ENCODE measurements around the gene CNNM4.

The CNNM4 gene

GRCh38 chr2:96809216-96809882 is 48.6 kb downstream of the CNNM4 start:
- DNase-seq (ENCODE audit: insufficient read length, low spot score) (no peak), FAIRE-seq (no peak)

DNA sequence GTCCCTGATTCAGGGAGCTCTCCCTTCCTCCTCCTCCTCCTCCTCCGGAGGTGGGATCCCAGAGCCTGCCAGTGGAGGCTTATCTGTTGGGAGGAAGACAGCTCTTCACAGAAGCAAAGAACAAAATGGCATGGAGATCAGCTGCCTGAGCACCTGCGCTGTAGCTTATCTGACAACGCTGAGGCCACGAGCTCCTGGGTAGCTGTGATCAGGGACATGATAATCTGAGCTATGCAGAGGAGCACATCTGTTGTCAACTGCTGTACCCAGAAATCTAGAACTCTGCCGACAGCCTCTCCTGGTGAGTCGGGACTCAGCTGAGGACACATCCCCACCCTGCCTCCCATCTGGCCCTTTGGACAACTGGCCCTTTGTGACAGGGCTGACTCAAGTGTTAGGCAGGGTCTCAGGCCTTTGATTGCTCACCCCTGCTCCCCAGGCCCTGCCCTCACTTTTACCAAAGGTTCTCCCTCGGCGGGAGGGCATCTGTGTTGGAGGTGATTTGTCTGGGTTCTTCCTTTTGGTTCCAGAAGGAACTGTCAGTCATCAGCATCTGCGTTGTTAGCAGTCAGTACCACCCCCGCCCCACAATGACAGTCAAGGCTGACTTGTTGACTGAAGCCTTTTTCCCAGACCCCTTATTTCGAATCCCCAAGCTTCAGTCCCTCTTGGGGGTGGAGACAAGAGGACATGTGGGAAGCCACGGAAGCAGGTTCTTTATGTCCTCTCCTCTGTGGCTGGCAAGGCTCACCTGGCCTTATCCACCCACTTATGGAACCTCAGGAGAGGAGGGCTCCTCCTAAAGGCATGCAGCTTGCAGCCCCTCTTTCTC is 49.5 kb downstream of the CNNM4 start:
- FAIRE-seq, result no peak
- DNase-seq (ENCODE audit: insufficient read length, low spot score), result no peak

DNA sequence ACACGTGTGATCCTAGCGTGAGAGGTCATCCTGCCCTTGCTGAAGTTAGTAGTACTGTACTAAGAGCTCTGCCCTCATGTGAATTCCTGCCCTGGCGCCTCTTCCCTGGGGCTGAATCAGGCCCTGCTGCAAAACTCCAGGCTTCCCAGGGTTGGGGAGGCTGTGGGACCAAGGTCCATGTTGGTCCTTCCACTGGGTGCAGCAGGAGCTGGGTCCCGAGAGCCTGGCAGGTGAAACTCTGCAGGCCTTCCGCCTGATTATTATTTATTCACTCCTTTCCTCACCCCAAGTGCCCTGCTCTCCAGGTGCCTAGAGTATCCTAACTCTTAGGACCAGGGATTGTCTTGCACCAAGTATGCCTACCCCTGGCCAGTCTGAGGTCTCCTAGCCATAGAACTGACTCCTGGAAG is 50.1 kb downstream of the CNNM4 start:
- FAIRE-seq, result no peak

GRCh38 chr2:96811917-96812316 is 51.2 kb downstream of the CNNM4 start:
- DNase-seq (ENCODE audit: insufficient read length, low spot score), result no peak
- FAIRE-seq, result no peak

More for the DNA sequence above, 50.1 kb downstream of the CNNM4 start:
- no peak for DNase-seq (ENCODE audit: insufficient read length, low spot score)

DNA sequence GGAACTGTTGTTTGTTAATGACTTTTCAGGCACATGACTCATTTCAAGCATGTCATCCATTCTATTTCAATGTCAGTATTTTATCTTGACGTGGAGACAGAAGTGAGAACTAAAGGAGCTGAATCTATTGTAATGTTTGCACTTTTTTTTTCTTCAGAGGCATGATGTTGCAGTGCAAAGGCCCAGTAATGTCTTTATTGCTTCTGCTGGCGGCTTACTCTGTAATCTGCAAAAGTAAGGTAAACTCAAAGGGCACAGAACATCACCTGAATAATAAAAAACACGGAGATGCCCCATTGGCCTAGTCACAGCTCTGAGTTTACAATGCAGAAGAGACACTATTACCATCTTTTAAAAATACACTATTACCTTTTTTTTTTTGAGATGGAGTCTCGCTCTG is 53.0 kb downstream of the CNNM4 start:
- FAIRE-seq, result no peak
- no peak for DNase-seq (ENCODE audit: insufficient read length, low spot score)

- DNase-seq (ENCODE audit: insufficient read length, low spot score) (peak; percentile 57), FAIRE-seq (peak; percentile 85)
These were observed 54.8 kb downstream of the CNNM4 start for GRCh38 chr2:96815326-96816126.

DNA sequence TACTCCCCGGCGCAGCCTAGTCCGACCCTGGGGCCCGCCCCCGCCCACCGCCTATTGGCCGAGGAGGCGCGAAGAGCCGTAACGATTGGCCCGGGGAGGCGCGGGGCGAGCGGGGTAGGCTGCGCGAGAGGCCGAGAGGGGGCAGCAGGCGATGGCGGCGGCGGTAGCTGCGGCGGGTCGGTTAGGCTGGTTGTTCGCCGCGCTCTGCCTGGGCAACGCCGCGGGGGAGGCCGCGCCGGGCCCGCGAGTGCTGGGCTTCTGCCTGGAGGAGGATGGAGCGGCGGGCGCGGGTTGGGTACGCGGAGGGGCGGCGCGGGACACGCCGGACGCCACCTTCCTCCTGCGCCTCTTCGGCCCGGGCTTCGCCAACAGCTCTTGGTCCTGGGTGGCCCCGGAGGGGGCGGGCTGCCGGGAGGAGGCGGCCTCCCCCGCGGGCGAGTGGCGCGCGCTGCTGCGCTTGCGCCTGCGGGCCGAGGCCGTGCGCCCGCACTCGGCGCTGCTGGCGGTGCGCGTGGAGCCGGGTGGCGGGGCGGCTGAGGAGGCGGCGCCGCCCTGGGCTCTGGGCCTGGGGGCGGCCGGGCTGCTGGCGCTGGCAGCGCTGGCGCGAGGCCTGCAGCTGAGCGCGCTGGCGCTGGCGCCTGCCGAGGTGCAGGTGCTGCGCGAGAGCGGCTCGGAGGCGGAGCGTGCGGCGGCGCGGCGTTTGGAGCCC is 55.6 kb downstream of the CNNM4 start, which contains the start of gene CNNM3:
CNNM3 (plus strand) TSS at position 142 of the 709 bp plus-strand sequence; CDS start at position 152, 10 bp downstream.
- DNase-seq (ENCODE audit: insufficient read length, low spot score) (peak; percentile 99), FAIRE-seq (peak; percentile 74)

DNA sequence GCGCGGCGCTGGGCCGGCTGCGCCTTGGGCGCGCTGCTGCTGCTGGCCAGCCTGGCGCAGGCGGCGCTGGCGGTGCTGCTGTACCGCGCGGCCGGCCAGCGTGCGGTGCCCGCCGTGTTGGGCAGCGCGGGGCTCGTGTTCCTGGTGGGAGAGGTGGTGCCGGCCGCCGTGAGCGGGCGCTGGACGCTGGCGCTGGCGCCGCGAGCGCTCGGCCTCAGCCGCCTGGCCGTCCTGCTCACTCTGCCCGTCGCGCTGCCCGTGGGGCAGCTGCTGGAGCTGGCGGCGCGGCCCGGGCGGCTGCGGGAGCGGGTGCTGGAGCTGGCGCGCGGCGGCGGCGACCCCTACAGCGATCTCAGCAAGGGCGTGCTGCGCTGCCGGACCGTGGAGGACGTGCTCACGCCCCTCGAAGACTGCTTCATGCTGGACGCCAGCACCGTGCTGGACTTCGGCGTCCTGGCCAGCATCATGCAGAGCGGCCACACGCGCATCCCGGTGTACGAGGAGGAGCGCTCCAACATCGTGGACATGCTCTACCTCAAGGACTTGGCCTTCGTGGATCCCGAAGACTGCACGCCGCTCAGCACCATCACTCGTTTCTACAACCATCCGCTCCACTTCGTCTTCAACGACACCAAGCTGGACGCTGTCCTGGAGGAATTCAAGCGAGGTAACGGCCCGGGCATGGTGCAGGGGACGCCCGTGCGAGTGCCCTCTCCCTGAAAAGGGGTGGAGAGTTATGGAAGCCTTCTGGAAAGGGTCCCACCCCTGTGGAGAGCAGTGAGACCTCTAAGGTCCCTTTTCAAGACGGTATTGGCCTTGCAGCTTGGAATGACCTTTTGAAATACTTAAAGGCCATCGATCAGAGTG is 56.4 kb downstream of the CNNM4 start:
- no peak for DNase-seq (ENCODE audit: insufficient read length, low spot score)

GRCh38 chr2:96817882-96818281 is 57.2 kb downstream of the CNNM4 start:
- no peak for FAIRE-seq
- no peak for DNase-seq (ENCODE audit: insufficient read length, low spot score)

More for the DNA sequence above, 56.4 kb downstream of the CNNM4 start:
- FAIRE-seq, result no peak

- DNase-seq (ENCODE audit: insufficient read length, low spot score) (no peak), FAIRE-seq (no peak)
These were observed 58.6 kb downstream of the CNNM4 start for GRCh38 chr2:96819128-96819875.

DNA sequence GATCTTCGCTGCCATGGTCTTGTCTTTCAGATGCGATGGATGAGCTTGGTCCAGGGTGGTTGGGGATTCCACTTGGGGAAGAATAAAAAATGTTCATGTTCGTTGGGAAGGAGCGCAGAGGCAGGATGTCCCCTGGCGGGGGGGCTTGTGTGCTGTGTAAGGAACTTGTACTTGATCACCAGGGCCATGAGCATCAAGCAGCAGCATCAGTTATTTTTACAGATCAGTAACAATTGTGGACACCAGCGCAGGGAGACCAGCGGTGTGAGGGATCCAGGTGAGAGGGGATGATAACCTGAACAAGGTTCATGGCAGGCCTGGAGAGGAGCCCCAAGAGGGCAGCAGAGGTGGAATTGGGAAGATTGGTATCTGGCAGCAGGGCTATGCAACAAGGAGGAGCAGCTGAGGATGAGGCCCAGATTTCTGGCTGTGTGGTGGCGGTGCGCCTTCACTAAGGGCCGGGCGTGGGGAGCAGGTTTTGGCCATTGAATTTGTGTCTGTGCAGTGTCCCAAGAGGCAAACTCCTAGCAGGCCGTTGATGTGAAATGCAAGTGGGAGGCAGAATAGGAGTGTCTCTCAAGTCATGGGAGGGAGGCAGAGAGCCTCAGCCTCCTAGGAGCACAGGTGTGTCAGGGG is 59.3 kb downstream of the CNNM4 start:
- DNase-seq (ENCODE audit: insufficient read length, low spot score) (no peak), FAIRE-seq (no peak)

- DNase-seq (ENCODE audit: insufficient read length, low spot score), result no peak
- FAIRE-seq, result no peak
These were observed 60.5 kb downstream of the CNNM4 start for GRCh38 chr2:96821113-96821675.

GRCh38 chr2:96822786-96823185 is 62.1 kb downstream of the CNNM4 start:
- no peak for DNase-seq (ENCODE audit: insufficient read length, low spot score)
- FAIRE-seq, result no peak

GRCh38 chr2:96823198-96823597 is 62.5 kb downstream of the CNNM4 start:
- FAIRE-seq, result no peak

DNA sequence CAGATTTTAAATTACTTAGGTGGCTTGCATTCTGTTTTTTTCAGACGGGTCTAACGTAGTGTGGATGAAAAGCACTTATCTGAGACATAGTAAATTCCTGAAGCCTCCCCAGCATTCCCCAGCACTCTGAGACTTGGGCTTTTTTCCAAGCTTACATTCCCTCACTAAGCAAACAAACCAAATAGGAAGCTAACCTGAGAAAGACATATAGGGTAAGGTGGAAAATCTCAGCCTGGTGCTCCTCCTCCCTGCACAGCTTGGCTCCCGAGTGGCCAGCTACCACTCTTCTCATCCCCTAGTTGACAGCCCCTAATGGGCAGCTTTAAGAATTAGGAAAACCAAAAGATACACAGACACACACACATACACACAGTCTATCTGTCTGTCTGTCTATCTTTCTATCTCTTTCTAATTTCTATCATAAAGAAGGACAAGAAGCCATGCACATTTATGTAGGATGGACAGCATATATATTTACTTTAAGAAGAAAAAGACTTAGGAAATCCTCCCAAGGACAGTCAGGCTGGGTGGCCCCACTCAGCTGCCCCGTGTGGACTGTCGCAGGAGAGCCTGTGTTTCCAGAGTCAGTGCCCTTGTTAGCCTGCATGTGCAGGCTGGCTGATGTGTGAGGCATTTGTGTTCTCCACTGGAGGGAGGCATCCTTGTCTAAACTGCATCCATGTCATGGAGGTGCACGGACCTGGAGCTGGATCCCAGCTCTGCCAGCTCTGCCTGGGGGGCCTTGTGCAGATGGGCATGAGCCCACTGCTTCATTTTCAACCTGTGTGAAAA is 63.6 kb downstream of the CNNM4 start:
- FAIRE-seq, result no peak
- no peak for DNase-seq (ENCODE audit: insufficient read length, low spot score)

More at GRCh38 chr2:96823198-96823597, 62.5 kb downstream of the CNNM4 start:
- no peak for DNase-seq (ENCODE audit: insufficient read length, low spot score)

DNA sequence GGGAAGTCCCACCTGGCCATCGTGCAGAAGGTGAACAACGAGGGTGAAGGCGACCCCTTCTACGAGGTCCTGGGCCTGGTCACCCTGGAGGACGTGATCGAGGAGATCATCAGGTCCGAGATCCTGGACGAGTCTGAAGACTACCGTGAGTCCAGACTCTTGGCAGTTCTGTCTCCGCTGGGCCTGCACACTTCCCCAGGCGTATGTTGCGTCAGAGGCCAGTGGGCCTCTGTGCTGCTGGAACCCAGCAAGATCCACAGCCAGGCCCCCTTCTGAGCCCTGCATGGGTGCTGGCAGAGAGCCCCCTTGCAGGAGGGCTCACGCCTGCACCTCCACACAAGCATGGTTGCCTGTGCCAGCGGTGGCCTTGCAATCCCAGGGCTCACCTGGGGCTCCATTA is 64.4 kb downstream of the CNNM4 start:
- DNase-seq (ENCODE audit: insufficient read length, low spot score) (no peak), FAIRE-seq (no peak)

DNA sequence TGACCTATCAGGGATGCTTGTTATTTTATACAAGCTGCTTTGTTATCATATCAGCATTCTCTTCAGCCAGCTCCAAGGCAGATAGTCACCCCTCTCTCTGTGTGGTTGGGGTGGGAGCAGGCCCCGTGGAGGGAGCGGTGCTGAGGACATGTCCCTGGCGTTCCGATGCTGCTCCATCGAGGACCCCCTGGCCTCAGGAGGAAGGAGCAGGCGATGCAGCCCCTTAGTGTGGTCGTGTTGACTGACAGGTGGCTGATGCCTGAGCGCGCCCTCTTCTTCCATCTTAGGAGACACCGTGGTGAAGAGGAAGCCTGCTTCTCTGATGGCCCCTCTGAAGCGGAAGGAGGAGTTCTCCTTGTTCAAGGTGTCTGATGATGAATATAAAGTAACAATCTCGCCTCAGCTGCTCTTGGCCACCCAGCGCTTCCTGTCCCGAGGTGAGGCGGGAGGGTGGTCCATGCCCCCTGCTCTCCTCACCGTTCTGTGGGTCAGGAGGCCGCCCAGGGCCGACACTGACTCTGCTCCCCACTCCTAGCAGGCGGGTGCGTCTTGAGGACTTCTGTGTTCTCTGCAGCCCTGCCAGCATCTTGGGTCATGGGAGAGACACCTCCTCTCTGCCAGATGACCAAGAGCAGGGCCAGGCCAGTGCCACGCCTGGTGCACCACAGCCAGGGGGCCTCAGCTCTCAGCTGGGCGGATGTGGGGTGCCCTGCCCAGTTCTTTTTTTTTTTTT is 66.0 kb downstream of the CNNM4 start:
- FAIRE-seq (no peak), DNase-seq (ENCODE audit: insufficient read length, low spot score) (no peak)
